Prostate gland (tissue), 2 donors: ENCODE data around the gene TRIM10.

Experiments used
- POLR2A ChIP-seq: fragments of 450-650 bp; IDR thresholded peaks from one replicate; pipeline ENCODE4 v1.6.1; 2016; ENCODE audit warnings: antibody characterized with exemption, mild to moderate bottlenecking
- POLR2AphosphoS5 ChIP-seq: sonication (generic); formaldehyde crosslinking; IDR thresholded peaks from one replicate; pipeline ENCODE4 v1.6.1; 2017; ENCODE audit warnings: antibody characterized with exemption
- TF ChIP-seq, protein P1 (sequence below), 4 experiments: fragments of 200-600 bp in 2 of 4; fragments of 450-650 bp in 2 of 4; sonication (generic) in 2 of 4; IDR thresholded peaks; 1 replicate in 3 of 4; 2 replicates in 1 of 4; pipeline ENCODE4 v1.5.1; 2016 to 2019; ENCODE audit warnings: antibody characterized with exemption in 4 of 4, mild to moderate bottlenecking in 2 of 4, moderate library complexity in 2 of 4

DNA sequence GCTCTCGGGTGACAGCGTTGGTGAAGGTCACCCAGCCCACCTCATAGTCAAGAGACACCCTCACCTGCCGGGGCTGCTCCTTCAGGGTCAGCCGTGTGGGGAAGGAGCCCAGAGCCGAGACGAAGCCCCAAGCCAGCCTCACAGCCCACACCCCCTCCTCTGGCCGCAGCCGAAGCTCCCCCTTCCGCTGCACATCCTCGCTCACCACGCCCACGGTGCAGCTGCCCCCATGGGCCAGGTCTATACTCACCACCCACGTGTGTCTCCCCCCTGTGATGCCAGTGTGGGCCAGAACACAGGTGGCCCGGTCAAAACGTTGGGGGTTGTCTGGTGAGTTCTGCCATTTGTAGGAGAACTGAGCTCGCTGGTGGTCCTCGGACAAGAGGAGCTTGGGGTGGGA is 7.0 kb downstream of the TRIM10 start:
- TF ChIP-seq, protein P1, sequence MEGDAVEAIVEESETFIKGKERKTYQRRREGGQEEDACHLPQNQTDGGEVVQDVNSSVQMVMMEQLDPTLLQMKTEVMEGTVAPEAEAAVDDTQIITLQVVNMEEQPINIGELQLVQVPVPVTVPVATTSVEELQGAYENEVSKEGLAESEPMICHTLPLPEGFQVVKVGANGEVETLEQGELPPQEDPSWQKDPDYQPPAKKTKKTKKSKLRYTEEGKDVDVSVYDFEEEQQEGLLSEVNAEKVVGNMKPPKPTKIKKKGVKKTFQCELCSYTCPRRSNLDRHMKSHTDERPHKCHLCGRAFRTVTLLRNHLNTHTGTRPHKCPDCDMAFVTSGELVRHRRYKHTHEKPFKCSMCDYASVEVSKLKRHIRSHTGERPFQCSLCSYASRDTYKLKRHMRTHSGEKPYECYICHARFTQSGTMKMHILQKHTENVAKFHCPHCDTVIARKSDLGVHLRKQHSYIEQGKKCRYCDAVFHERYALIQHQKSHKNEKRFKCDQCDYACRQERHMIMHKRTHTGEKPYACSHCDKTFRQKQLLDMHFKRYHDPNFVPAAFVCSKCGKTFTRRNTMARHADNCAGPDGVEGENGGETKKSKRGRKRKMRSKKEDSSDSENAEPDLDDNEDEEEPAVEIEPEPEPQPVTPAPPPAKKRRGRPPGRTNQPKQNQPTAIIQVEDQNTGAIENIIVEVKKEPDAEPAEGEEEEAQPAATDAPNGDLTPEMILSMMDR (IDR thresholded peaks at IDR 0.05): no peak
- TF ChIP-seq POLR2A (no peak), POLR2AphosphoS5 (no peak)
